Measurements from ENCODE around the gene NTM.

Gene NTM

DNA sequence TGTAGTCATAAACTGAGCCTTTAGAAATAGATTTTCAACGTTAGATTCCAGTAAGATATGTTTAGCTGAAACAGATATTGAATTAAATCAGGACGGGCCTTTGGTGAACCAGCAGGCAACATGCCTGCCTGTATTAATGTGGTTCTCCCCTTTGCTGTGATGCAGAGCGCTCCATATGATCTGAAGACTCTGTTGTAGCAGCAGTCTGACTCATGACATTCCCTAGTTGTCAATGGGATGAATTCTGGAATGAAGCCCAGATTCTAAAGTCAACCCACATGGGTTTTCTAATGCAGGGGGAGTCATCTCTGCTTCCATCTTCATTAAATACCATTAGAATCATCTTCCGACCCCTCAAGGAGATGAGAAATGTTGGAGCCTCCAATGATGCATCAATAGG, 864.5 kb downstream of the NTM start:
- Histone ChIP-seq H3K27ac (no peak overlapping the region), H3K4me3 (no peak overlapping the region), H3K9me3 (ENCODE audit: low read depth, low read length) (no peaks in the 10 kb centered on the region), H3K9ac (ENCODE audit: insufficient read length) (no peak overlapping the region), H3K36me3 (ENCODE audit: insufficient read depth, low read length) (no peaks in the 10 kb centered on the region)
- TF ChIP-seq EZH2 (IDR thresholded peaks at IDR 0.05), result no peak
- TF ChIP-seq FOXP2 (optimal IDR thresholded peaks at IDR 0.05; ENCODE audit: control extremely low read depth, extremely low read length, insufficient read depth), result no peak
- TF ChIP-seq POLR2AphosphoS5 (IDR thresholded peaks at IDR 0.05; ENCODE audit: borderline replicate concordance, low read depth, low read length), result no peak
- no peak for DNase-seq (ENCODE audit: low read depth, low spot score)

DNA sequence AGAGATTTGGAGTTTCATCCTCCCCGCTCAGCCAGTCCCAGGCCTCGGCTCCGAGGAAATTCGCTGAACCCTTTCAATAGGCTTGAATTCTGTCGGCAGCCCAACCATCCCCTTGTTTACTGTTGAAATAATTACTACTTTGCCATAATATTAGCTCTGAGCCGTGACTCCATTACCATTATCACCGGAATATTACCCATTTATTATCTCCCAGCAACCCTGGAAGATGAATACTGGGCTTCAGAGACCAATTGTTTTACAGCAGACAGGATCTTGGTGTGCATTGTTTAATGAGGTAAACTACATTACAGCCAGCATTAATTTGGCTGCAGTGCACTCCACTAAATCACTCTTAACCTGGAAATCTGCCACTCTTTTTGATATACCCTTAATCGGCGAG, 867.4 kb downstream of the NTM start:
- DNase-seq (ENCODE audit: low read depth, low spot score), result no peak
- Histone ChIP-seq H3K9ac (ENCODE audit: insufficient read length) (no peak overlapping the region), H3K27ac (no peak overlapping the region), H3K9me3 (ENCODE audit: low read depth, low read length) (no peaks in the 10 kb centered on the region), H3K36me3 (ENCODE audit: insufficient read depth, low read length) (no peaks in the 10 kb centered on the region), H3K4me3 (no peak overlapping the region)
- no peak for TF ChIP-seq EZH2 (IDR thresholded peaks at IDR 0.05)
- no peak for TF ChIP-seq POLR2AphosphoS5 (IDR thresholded peaks at IDR 0.05; ENCODE audit: borderline replicate concordance, low read depth, low read length)
- TF ChIP-seq FOXP2 (optimal IDR thresholded peaks at IDR 0.05; ENCODE audit: control extremely low read depth, extremely low read length, insufficient read depth), result no peak

- Histone ChIP-seq H3K9ac (ENCODE audit: insufficient read length) (no peak overlapping the region), H3K27ac (no peak overlapping the region), H3K4me3 (no peak overlapping the region), H3K9me3 (ENCODE audit: low read depth, low read length) (no peaks in the 10 kb centered on the region), H3K36me3 (ENCODE audit: insufficient read depth, low read length) (no peaks in the 10 kb centered on the region)
- no peak for TF ChIP-seq FOXP2 (optimal IDR thresholded peaks at IDR 0.05; ENCODE audit: control extremely low read depth, extremely low read length, insufficient read depth)
- no peak for TF ChIP-seq POLR2AphosphoS5 (IDR thresholded peaks at IDR 0.05; ENCODE audit: borderline replicate concordance, low read depth, low read length)
- no peak for TF ChIP-seq EZH2 (IDR thresholded peaks at IDR 0.05)
- DNase-seq (ENCODE audit: low read depth, low spot score), result no peak
Observed at GRCh38 chr11:132238331-132238866, 868.0 kb downstream of the NTM start.

DNA sequence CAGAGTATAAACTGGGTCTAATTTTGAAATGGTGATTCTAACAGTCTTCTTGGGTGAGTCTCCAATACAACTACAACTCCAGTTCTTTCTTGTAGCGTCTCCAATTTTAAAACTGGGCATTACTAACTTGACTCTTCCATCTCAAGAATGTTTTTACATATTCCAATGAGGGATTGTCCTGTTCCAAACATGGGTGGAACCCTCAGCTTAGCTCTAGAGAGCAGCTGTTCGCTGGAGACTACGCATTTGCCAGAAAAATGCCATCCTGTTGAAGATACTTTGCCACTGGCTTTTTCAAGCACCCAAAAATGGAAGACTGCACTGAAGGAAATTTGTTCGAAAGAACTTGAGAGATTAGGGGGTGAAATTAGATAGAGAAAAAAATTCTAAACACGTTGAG, 870.0 kb downstream of the NTM start:
- Histone ChIP-seq H3K36me3 (ENCODE audit: insufficient read depth, low read length) (no peaks in the 10 kb centered on the region), H3K4me3 (no peak overlapping the region), H3K27ac (no peak overlapping the region), H3K9me3 (ENCODE audit: low read depth, low read length) (no peaks in the 10 kb centered on the region), H3K9ac (ENCODE audit: insufficient read length) (no peak overlapping the region)
- DNase-seq (ENCODE audit: low read depth, low spot score), result no peak
- TF ChIP-seq FOXP2 (optimal IDR thresholded peaks at IDR 0.05; ENCODE audit: control extremely low read depth, extremely low read length, insufficient read depth), result no peak
- TF ChIP-seq POLR2AphosphoS5 (IDR thresholded peaks at IDR 0.05; ENCODE audit: borderline replicate concordance, low read depth, low read length), result no peak
- TF ChIP-seq EZH2 (IDR thresholded peaks at IDR 0.05), result no peak

GRCh38 chr11:132242632-132243031, 872.2 kb downstream of the NTM start:
- no peak for TF ChIP-seq EZH2 (IDR thresholded peaks at IDR 0.05)
- TF ChIP-seq POLR2AphosphoS5 (IDR thresholded peaks at IDR 0.05; ENCODE audit: borderline replicate concordance, low read depth, low read length), result no peak
- TF ChIP-seq FOXP2 (optimal IDR thresholded peaks at IDR 0.05; ENCODE audit: control extremely low read depth, extremely low read length, insufficient read depth), result no peak
- H3K36me3 ChIP-seq (ENCODE audit: insufficient read depth, low read length), result no peaks in the 10 kb centered on the region

GRCh38 chr11:132244846-132245245, 874.4 kb downstream of the NTM start:
- H3K9ac ChIP-seq (ENCODE audit: insufficient read length), result no peak overlapping the region
- H3K9me3 ChIP-seq (ENCODE audit: low read depth, low read length), result no peaks in the 10 kb centered on the region
- H3K4me3 ChIP-seq, result no peak overlapping the region
- TF ChIP-seq EZH2 (IDR thresholded peaks at IDR 0.05) (no peak), POLR2AphosphoS5 (IDR thresholded peaks at IDR 0.05; ENCODE audit: borderline replicate concordance, low read depth, low read length) (no peak), FOXP2 (optimal IDR thresholded peaks at IDR 0.05; ENCODE audit: control extremely low read depth, extremely low read length, insufficient read depth) (no peak)
- H3K27ac ChIP-seq, result no peak overlapping the region
- H3K36me3 ChIP-seq (ENCODE audit: insufficient read depth, low read length), result no peaks in the 10 kb centered on the region
- no peak for DNase-seq (ENCODE audit: low read depth, low spot score)

More at GRCh38 chr11:132242632-132243031, 872.2 kb downstream of the NTM start:
- Histone ChIP-seq H3K27ac (no peak overlapping the region), H3K9ac (ENCODE audit: insufficient read length) (no peak overlapping the region), H3K9me3 (ENCODE audit: low read depth, low read length) (no peaks in the 10 kb centered on the region), H3K4me3 (no peak overlapping the region)
- DNase-seq (ENCODE audit: low read depth, low spot score), result no peak

DNA sequence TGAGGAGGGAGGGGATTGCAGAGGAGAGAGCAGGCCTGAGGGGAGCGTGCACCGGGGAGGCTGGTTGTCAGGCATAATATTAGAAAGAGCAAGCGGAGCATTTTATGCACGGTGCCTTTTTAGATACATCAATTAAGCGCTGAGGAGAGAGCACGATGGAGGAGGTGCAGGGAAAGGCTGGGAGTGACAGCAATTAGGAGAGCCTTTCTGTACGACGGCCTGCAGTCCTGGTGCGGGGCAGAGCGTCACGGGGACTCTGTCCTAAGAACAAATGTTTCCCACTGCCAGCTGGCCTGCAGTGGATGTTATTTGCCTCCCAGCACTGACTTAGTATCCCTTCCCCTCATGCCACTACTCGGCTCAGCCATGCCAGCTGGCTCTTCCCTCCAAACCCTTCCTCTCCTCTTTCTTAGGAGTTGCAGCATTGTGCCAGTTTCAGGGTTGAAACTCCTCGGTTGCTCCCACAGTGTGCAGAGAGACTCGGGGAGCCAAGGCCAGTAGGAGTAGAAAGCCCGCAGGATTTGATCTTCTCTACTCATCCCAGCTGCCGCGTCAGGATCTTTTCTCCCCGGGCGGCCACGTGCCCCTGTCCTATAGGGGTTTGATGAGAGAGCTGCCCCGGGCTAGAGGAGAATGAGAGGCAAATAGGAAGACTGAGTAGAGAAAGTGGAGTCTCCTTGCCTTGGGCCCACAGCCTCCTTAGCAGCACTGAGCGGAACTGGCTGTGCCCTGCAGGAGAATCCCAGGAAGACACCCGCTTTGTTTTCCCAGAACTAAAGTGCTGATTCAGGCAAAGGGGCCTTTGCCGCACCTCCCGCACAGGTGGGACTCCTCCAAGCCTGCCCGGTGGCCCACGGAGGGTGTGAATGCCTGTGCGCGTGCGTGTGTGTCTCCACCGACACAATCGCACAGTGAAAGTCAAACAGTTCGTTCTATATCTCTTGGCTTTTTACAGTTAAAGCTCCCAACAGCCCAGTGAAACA, 875.3 kb downstream of the NTM start:
- Histone ChIP-seq H3K36me3 (ENCODE audit: insufficient read depth, low read length) (no peaks in the 10 kb centered on the region), H3K4me3 (no peak overlapping the region), H3K9ac (ENCODE audit: insufficient read length) (no peak overlapping the region), H3K27ac (no peak overlapping the region), H3K9me3 (ENCODE audit: low read depth, low read length) (no peaks in the 10 kb centered on the region)
- no peak for DNase-seq (ENCODE audit: low read depth, low spot score)
- no peak for TF ChIP-seq FOXP2 (optimal IDR thresholded peaks at IDR 0.05; ENCODE audit: control extremely low read depth, extremely low read length, insufficient read depth)
- no peak for TF ChIP-seq POLR2AphosphoS5 (IDR thresholded peaks at IDR 0.05; ENCODE audit: borderline replicate concordance, low read depth, low read length)
- TF ChIP-seq EZH2 (IDR thresholded peaks at IDR 0.05), result no peak

GRCh38 chr11:132248580-132248979, 878.2 kb downstream of the NTM start:
- no peaks in the 10 kb centered on the region for H3K9me3 ChIP-seq (ENCODE audit: low read depth, low read length)
- no peak overlapping the region for H3K27ac ChIP-seq
- H3K36me3 ChIP-seq (ENCODE audit: insufficient read depth, low read length), result no peaks in the 10 kb centered on the region
- no peak overlapping the region for H3K4me3 ChIP-seq
- no peak overlapping the region for H3K9ac ChIP-seq (ENCODE audit: insufficient read length)
- DNase-seq (ENCODE audit: low read depth, low spot score), result no peak
- TF ChIP-seq POLR2AphosphoS5 (IDR thresholded peaks at IDR 0.05; ENCODE audit: borderline replicate concordance, low read depth, low read length) (no peak), EZH2 (IDR thresholded peaks at IDR 0.05) (no peak), FOXP2 (optimal IDR thresholded peaks at IDR 0.05; ENCODE audit: control extremely low read depth, extremely low read length, insufficient read depth) (no peak)
